Activated CD4-positive, alpha-beta T cell treated with anti-CD3 and anti-CD28 coated beads, Interleukin-10, Interleukin-2, amounts not matched to agents 100 ng/mL and 50 ng/mL, durations not matched to agents 16 hours and 8 hours (primary cell): ENCODE measurements around the gene ZSWIM6.

ENCODE experiments used
- DNase-seq: peaks from one replicate; pipeline ENCODE4 v3.0.0-alpha.2; 2020

ZSWIM6 gene

DNA sequence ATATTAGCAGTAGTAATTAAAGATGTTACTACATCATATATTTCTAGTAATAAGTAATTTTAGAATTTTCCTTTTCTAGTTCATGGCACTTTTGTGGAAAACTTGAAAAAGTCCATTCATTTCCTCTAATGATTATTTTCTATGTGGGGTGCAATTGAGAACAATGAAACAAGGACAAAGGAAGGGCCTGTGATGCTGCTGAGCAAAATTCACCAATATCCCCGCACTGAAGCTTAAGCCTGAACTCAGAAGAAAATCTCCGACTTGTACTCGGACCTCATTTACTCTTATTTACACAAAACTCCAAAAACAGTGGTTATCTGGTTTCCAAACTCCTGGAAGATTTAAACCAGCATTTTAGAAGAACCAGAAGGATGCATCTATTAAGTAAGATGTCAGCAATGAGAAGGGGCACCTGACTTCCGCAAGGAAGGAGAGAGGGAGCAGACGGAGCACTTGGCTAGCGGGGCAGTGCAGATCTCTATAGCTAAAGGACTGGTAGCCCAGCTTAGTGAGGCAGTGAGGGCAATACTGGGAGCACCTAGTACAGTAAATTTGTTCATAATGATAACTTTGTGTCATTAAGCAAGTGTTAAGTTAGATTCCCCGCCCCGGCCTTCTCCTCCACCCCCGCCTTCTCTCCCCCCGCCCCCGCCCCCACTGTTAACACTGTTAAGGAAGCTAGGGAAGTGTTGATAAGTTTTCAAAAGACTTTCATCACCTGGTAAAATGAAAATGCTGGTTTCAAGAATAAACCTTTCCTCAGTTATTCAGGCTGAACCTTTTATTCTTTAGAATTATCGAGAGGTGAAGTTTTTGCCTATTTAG lies 123.3 kb downstream of the ZSWIM6 start:
- no peak for DNase-seq

DNA sequence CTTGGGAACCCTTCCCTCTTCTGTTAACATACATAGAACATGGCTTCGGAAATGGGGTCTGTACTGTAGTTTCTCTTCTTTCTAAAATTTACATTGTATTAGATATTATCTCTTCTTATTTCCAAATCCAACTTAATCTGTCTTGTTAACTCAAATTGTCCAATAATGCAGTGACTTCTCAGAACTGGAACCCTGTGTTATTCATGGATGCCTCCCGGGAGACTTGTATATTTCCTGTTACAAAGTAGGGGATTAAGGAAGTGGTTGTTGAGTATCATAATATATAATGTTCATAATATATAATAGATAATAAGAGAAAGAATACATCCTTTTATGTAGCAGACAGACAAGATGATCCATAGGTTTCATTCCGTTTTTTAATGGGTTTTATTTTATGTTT lies 128.4 kb downstream of the ZSWIM6 start:
- DNase-seq: no peak

DNA sequence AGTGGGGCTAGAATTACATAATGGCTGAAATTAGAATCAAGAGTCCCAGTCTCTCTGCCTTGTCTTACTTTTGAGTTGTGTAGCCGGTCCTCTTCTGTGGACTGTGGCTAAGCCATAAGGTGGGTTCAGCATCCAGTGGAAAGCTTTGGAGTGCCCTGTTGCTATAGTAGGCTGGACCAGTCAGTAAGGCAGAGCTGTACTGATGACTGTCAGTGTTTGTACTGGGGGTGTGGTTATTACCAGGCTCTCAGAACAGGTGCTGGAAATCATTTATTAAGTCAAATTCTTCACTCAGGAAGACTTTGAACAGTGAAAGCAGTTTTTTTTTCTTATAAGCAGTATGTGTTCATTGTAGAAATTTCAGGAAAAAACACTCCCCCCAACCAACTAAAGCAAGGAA lies 129.4 kb downstream of the ZSWIM6 start:
- no peak for DNase-seq

DNA sequence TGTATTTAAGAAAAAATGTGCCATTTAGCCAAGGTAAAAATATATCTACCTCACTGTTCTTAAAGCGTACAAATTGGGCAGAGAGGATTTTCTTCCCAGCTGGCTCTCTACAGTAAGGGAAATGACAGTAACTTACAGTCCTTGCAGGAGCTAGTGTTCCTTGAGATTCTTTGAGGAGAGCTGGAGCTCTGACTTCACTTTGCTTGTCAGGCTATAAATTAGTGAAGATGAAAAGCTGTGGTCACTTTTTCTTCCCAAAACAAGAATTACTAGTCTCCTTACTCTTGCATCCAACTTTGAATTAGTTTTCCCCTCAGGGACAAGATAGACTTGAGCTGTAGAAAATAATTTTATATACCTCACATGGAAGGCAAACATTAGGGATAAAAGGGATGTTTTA lies 129.9 kb downstream of the ZSWIM6 start:
- no peak for DNase-seq

DNA sequence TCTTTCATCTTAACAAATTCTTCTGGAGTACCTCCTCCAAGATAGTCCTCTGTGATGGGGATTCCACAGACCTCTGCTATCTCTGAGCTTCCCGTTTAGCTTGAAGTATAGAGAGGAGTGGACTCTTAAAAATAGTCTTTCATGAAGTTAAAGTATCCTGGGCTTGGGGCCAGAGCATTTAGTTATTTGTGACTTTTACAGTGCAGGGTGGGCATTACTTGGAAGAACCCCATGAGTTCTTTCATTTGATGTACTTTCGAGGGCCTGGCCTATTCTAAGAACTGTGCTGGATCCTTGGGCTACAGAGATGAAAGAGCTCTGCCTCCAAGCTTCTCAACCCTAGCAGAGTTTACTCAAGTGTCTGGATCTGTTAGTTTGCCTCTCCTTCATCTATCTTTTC lies 131.5 kb downstream of the ZSWIM6 start:
- DNase-seq: no peak

DNA sequence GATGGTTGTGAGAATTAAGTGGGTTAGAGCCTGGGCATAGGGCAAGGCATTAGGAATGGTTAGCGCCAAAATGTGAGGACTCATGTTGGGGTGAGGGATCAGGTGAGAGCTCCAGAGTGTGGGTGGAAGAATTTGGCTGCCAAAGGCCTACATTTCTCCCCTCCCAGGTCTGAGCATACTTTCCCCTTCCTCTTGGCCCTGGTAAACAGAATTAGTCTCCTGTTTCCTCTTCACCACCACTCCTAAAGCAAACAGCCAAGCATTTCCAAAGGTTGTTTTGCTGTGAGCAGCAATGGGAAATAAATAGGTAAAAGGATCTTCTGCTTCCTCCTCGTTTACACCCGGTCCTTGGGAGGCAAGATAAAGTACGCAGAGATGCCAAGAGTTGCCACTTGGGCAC lies 132.5 kb downstream of the ZSWIM6 start:
- DNase-seq: no peak

DNA sequence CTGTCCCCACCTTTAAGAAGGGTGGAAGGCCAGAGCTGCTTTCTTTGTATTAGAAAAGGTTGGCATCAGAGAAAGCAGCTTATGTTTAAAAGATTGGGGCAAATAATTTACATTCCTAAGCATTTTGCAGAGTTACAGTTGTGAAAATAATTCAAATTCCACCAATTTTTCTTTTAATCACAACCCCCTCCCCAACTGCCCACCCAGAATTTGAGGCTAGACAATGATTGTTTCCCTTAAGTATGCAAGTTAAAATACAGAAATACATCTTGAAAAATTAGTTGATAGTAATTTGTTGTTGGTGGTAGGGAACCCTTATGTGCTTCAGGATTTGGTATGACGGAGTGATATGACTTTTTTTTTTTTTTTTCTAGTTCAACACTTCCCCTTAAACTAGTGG lies 133.0 kb downstream of the ZSWIM6 start:
- DNase-seq: no peak

DNA sequence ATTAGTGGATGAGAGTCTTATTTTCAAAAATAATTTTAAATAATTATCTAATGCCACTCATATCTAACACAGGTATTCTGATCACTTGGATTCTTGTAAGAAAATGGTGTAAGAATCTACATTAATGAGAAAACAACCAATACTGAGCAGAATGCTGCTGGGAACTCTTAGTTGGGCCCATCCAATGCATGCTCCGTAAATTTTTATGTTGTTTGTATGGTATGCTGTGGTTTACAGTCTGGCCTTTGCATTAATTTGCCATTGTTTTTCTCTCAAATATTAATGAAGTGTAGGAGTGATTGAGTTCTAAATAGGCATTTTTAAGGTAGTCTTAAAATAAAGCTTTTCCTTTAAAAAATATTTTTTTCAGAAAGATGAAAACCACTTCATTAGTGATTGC lies 133.4 kb downstream of the ZSWIM6 start:
- no peak for DNase-seq

DNA sequence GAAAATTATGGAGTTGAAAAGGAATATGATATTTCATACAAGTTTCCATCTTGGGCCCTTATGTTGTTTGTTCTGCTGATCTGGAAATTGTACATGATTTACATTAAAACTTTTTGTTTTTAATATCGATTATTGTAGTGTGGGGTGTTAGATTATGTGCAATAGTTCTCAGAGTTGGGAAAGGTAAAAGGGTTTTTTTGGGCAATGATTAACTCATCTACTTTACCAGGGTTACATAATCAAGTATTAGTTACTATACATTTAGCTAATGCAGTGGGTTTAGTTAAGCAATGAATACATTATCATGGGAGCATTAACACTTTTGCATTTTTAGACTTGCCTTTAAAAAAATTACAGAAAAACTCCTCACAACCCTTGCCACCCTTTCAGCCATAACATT lies 134.0 kb downstream of the ZSWIM6 start:
- no peak for DNase-seq

DNA sequence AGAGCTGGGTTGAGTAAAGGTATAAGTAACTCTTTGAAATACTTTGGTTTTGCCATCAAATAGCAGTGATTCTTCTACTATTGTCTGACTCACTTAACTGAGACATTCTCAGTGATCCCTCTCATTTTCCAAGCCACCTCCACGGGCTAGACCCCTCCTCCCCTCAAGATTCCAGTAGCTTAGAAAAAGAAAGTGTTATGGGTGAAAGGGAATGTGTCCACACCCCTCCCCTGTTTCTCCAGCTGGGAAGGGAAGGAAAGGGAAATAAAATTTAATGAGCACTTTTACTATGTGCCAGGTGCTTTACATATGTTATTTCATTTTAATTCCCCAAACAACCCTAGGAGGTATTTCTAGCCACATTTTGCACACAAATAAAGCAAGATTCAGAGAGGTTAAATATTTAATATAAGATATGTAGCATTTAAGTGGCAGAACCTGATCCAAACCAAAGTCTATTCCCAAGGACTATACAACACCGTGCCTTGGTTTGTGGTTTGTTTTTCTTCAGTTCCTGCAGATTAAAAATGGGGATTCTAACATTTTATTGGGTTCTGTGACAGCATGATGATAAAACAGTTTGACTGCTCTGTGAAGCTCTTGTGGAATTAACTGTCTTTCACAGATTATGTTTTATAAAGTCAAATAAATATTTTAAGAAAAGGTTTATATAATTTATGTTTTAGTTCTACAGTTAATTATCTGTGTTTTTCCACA lies 135.9 kb downstream of the ZSWIM6 start:
- DNase-seq: no peak

DNA sequence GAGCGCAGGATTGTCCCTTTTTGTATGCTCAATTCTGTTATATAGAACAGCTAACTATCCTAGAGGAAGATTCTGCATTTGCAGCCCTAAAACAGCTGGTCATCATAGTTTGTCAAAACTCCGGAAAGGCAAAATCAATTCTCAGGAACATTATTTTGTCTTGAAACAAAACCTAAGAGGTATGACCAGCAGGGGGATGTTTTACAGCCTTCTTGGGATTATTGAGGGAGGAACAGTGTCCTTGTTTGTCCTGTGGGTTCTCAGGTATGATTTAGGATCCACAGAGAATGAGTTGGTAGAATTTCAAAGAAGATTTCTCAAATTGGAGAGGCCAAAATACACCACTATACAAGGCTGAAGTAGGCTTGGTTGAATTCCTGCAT lies 136.4 kb downstream of the ZSWIM6 start:
- DNase-seq: no peak

DNA sequence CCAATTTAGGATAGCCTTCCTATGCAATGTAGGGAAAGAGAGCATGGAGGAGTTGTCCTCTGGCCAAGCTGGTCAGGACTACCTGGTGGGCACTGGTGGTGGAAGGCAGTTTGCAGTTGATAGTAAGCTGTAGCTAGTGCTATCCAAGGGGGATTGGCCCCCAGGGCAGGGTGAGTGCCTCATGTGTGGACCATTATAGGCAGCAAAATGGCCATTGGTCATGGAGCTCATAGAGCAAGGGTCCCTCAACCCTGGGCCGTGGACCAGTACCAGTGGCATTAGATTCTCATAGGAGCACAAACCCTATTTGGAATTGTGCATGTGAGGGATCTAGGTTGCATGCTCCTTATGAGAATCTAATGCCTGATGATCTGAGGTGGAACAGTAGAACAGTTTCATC lies 139.3 kb downstream of the ZSWIM6 start:
- no peak for DNase-seq

DNA sequence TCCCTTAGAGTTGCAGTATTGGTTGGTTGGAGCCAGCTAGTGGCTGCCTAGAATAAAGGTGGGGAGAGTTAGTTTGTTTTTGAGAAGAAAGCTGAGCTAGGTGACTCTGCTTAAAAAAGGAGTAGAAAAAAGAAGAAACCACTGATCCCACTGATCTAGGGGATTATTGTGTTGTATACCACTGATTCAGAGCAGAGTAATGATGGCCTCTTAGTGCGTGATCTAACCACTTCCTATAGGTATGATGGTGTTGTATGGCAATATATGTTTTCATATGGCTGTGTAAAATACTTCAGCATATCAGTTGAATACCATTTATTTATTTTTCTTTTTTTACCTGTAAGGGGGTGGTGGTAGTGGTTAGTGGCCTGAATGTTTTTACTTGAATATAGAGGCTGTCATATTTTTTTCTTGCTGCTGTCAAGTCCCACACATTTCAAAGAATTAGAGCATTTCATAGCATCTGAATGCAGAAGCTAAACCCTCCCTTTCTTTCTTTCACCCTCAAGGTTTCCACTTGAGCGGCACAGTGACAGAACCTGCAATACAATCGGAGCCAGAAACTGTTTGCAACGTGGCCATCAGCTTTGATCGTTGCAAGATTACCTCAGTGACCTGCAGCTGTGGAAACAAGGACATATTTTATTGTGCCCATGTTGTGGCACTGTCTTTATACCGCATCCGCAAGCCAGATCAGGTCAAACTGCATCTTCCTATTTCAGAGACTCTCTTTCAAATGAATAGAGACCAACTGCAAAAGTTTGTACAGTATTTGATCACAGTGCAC lies 140.3 kb downstream of the ZSWIM6 start:
- DNase-seq: no peak

DNA sequence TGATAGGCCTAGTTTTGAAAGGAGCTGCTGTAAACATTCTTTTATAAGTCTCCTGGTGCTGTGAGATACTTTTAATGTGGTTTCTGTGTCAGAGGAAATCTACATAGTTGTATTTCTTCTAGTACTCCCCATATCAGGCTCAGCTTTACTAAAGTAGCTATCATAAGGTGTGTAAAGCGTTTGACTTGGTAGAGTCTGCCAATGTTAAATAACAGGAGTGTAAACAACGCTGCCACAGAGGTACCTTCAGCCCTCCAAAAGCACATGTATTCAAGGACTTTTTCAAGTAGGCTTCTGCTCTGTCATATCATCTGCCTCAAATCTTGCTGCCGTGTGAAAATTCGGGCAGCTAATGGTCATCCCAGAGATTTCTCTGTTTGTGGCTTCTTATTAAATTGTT lies 142.7 kb downstream of the ZSWIM6 start:
- DNase-seq: no peak

DNA sequence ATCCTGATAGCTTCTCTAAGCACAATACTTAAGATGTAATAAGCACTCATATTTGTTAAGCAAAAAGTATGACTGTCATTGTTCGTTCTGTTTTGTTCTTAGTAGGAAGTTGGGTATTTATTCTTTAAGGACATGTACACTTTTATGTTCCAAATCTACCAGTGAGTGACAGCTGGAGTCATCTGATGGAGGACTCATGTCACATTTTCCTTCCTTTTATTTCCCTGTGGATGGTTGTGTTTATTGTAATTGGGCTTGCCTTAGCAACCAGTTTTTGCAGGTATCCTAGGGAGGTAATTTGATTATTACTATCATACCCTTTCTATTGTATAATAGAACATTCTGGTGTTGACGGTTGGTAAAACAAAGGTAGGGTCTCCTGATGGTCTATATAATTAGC lies 145.7 kb downstream of the ZSWIM6 start:
- no peak for DNase-seq

DNA sequence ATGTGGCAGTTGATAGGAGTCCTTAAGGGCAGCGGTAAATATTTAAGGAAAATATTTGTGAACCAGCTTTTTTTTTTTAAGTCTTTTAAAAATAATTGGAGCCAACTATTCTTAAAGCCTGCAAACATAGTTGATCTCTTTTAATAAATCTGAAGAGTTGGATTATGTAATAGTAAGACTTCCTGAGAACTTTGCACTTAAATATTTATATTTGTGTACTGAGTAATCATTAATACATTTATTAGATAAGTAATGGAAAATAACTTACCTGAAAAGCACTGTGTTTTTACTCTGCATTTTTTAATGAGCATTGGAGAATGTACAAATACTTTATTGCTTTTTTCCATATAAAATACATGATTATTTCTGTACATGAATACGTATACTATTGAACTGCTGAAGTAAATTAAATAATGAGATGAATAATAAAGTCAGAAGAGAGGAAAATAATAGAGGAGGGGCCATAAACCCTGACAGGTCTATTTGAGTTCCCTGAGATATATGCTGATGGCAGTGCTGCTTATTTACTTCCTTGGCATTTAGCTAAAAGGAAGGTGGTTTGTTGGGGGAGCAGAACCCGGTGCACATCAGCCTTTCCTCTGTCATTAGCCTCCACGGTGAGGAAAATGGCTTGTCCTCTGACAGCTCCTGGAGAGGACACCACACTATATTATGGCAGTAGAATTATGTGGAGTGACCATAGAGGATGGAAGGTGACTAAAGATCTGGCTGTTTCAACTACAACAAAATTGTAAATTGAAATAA lies 148.0 kb downstream of the ZSWIM6 start:
- no peak for DNase-seq

DNA sequence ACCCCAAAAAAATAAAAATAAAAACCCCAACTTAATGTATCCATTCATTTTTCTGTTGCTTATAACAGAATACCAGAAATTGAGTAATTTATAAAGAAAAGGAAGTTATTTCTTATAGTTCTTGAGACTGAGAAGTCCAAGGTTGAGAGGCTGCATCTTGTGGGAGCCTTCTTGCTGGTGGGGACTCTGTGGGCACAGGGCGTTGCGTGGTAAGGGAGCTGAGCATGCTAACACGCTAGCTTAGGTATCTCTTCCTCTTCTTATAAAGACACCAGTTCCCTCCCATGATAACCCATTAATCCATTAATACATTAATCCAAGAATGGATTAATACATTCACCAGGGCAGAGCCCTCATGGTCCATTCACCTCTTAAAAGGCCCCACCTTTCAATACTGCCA lies 150.9 kb downstream of the ZSWIM6 start:
- no peak for DNase-seq

DNA sequence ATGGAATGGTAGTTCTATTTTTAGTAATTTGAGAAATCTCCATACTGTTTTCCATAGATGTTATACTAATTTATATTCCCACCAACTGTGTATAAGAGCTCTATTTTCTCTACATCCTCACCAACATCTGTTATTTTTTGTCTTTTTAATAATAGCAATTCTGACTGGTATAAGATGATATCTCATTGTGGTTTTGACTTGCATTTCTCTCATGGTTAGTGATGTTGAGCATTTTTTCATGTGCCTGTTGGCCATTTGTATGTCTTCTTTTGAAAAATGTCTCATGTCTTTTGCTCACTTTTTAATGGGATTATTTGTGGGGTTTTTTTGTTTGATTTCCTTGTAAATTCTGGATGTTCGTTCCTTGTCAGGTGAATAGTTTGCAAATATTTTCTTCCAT lies 154.4 kb downstream of the ZSWIM6 start:
- DNase-seq: no peak

DNA sequence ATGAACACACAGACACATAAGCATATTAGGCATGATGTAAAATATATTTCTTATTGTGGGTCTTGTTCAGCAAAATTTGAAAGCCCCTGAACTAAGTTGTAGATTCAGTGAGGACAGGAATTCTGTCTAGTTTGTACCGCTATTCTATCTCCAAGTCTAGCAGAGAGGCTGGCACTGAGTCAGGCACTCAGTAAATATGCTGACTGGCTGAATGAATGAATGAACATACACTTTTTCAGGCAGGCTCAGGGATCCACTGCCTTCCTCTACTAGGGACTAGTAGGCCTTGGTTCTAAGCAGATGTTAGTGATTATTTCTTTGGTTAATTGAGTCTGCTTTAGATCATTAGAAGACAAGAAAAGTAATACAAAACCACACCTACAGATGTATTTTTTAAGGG lies 157.5 kb downstream of the ZSWIM6 start:
- no peak for DNase-seq

DNA sequence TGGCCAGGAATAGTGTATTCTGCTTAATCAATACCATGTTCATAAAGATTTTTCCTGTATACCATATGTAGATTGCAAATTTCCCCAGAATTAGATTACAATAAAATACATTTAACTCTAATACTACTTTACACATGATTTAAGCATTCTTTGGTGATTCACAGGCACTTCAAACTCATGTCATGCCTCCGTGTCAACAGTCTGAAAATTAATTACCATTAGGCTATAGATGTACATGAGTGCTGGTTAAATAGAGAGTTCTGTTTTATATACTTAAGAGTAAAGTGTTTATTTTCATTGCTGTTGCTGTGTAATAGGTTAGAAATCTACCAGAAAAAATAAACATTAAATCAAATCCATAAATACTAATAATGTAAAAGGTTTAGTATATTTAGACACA lies 159.8 kb downstream of the ZSWIM6 start:
- no peak for DNase-seq

DNA sequence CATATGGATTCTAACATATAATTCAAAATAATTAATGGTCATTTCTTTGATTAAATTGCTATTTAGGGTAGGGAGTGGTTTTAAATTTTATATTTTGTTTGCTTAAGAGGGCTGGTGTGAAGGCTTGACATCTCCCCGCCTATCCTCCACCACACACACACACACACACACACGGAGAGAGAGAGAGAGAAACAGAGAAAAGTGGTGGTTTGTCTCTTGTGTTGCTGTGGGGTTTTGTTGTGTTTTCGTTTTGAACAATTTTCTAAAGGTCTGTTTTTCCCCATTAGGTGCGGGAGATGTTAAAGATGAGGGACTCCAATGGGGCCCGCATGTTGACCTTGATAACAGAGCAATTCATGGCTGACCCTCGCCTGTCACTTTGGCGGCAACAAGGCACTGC lies 161.9 kb downstream of the ZSWIM6 start:
- DNase-seq: no peak

DNA sequence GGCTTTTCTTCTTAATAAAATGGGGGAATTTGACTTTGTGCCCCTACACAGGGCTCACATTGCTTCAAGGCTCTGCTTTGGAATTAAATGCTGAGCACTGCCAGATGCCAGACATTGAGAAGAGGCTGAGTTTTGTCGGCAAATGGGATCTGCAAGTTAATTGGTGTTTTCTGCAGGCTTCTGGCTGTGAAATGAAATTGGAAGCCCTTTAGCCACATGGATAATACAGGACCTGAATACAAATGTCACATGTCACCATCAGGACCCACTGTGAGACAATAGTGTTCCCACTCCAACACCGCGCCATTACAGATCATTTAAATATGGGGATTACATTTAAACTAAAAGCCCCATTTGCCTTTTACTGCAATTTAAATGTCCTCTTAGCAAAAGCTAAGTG lies 164.4 kb downstream of the ZSWIM6 start:
- no peak for DNase-seq

DNA sequence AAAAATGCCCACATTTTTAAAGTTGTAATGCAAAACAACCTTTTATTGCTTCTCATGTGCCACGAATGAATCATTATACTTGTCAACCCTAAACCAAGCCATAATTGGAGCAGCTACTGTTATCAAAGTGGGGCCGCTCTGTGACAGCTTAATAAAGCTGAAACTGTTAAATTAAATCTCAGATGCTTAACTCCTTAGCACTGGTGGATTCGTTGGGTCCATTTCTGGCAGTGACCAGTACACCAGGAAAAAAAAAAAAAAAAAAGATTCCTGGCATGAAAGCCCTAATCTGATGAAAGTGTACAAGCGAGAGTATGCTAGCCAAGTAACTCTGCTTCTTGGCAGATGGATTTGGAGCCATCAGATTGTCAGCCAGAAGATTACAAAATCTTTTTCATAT lies 164.8 kb downstream of the ZSWIM6 start:
- DNase-seq: no peak
